ENCODE measurements around the gene FAU. TPM values are rescaled to one million over a fixed set of nuclear protein-coding genes. Genes with fewer than 3 reads are reported as not detected.
A peak's percentile ranks its signal among the peaks of the same experiment; 100 is the strongest.

The FAU gene
- total and polyA plus RNA-seq, 12 donors: 536 to 1,540 (median 635) TPM

DNA sequence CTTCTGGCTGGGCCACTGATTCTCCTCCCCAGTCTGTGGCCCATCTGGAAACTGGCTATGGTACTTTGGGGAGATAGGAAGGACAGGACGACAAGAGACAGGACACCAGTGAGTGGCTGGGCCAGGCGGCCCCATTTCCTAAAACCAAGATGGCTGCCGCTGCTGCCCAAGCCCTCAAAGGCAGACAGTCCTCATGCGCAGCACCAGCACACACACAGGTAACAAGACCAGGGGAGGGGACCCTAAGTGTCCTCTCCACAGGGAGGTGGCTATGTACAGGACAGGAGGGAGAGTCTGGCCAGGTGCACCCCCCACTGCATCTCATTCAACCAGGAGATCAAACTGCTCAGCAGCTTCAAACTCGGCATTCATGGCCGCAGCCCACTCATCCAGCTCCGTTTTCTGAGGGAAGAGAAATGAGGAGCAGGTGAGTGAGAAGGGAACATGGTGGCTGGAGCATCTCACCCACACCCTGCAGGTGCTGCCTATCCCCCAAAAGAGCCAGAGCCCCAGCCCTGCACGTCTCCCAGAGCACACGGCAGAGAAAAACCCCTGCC lies 43.1 kb downstream of the FAU start:
- WGBS, 2 donors: 88 to 93% methylated on average over 9 of the region's 9 CpGs
- TF ChIP-seq, protein P1, sequence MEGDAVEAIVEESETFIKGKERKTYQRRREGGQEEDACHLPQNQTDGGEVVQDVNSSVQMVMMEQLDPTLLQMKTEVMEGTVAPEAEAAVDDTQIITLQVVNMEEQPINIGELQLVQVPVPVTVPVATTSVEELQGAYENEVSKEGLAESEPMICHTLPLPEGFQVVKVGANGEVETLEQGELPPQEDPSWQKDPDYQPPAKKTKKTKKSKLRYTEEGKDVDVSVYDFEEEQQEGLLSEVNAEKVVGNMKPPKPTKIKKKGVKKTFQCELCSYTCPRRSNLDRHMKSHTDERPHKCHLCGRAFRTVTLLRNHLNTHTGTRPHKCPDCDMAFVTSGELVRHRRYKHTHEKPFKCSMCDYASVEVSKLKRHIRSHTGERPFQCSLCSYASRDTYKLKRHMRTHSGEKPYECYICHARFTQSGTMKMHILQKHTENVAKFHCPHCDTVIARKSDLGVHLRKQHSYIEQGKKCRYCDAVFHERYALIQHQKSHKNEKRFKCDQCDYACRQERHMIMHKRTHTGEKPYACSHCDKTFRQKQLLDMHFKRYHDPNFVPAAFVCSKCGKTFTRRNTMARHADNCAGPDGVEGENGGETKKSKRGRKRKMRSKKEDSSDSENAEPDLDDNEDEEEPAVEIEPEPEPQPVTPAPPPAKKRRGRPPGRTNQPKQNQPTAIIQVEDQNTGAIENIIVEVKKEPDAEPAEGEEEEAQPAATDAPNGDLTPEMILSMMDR (IDR thresholded peaks at IDR 0.05): no peak
- Histone ChIP-seq H3K27me3 (no peaks in the 10 kb centered on the region), H3K36me3 (peaks cover 0 to 16% (median 0%) of the 10 kb centered on the region in 9 donors), H3K4me1 (peaks cover 0 to 21% (median 7%) of the 10 kb centered on the region in 9 donors), H3K4me3 (no peak overlapping the region), H3K27ac (no peak overlapping the region), H3K9me3 (no peaks in the 10 kb centered on the region)
- ATAC-seq: no peak
- intact Hi-C loops (cut with DNase I): no loop called here
- DNase-seq: no peak

DNA sequence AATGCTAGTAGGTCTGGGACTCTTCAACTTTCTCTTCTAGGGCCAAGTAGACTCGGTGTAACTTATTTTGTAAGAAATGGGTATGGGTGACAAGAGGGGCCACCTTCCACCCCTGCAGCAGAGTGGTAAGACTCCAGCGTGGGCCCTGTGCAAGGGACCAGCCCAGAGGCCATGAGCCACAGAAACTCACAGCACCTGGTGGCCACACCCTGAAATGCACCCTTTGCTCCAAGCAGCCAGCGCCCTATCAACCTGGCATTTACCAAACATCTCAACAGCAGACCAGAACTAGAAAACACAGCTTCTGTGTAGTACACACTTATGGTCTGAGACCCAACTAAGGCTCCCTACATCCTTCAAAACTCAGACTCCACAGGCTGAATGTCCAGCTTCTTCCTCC lies 43.8 kb downstream of the FAU start:
- intact Hi-C loops (cut with DNase I): no loop called here
- Histone ChIP-seq H3K4me1 (peaks cover 0 to 15% (median under 1%) of the 10 kb centered on the region in 9 donors), H3K27me3 (no peaks in the 10 kb centered on the region), H3K9me3 (no peaks in the 10 kb centered on the region), H3K27ac (no peak overlapping the region), H3K4me3 (no peak overlapping the region), H3K36me3 (peaks cover 0 to 16% (median 0%) of the 10 kb centered on the region in 9 donors)
- ATAC-seq (peak in 3 of 8 donors; percentile 38 to 62 (median 40)), DNase-seq (peak in 1 of 2 donors; percentile 34)
- TF ChIP-seq, protein P1 (IDR thresholded peaks at IDR 0.05): peak in 8 of 9 donors; percentile 34 to 64 (median 46)
- WGBS, 2 donors: 64 to 70% methylated on average over 3 of the region's 3 CpGs

DNA sequence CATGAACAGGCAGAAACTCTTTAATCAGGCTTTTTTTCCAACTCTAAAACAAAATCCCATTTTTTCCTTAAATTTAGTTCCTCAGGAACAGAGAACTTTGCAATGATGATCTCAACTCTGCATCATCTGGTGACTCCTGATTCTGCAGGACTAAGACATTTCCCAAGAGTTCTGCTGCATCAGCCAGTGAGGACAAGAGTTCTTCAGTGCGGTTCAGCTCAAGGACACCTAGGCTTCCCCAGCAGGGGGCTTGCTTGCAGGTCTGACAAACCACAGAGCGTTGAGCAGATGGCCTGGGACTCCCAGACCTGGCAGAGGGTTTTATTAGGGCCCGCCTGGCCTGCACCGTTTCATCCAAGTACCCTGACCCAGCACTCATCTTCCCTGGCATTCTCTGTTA lies 44.5 kb downstream of the FAU start:
- no peak overlapping the region for H3K27ac ChIP-seq
- ATAC-seq (no peak), DNase-seq (no peak)
- H3K9me3 ChIP-seq: no peaks in the 10 kb centered on the region
- intact Hi-C loops (cut with DNase I): no loop called here
- peaks cover 0 to 10% (median 0%) of the 10 kb centered on the region in 9 donors for H3K4me1 ChIP-seq
- no peak overlapping the region for H3K4me3 ChIP-seq
- H3K36me3 ChIP-seq: peaks cover 0 to 16% (median 0%) of the 10 kb centered on the region in 9 donors
- no peaks in the 10 kb centered on the region for H3K27me3 ChIP-seq
- TF ChIP-seq, protein P1 (IDR thresholded peaks at IDR 0.05): no peak
- WGBS, 2 donors: 82 to 84% methylated on average over 4 of the region's 4 CpGs

DNA sequence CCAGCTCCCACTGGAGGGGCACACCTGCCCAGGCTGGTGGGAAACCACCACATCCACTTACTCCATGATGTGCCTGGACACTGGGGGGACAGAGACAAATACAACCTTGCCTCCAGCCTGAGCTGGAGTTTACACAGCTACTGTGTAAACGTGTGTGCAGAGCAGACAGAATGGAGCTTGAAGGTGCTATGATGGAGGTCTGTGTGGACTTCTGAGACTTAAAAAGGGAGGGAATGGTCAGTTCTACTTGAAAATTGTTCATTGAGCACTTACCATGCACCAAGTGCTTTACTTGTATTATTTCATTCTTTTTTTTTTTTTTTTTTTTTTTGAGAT lies 49.3 kb downstream of the FAU start:
- H3K4me3 ChIP-seq: no peak overlapping the region
- no peak for ATAC-seq
- TF ChIP-seq, protein P1 (IDR thresholded peaks at IDR 0.05): no peak

More for the DNA sequence above, 49.3 kb downstream of the FAU start:
- Histone ChIP-seq H3K4me1 (no peaks in the 10 kb centered on the region), H3K27ac (no peak overlapping the region), H3K27me3 (no peaks in the 10 kb centered on the region), H3K9me3 (no peaks in the 10 kb centered on the region), H3K36me3 (no peaks in the 10 kb centered on the region)
- intact Hi-C loops (cut with DNase I): no loop called here
- 71 to 88% methylated on average over 1 of the region's 1 CpG for WGBS, 2 donors
- DNase-seq: no peak
